ENCODE data around the gene MED31. TPM values are rescaled to one million over a fixed set of nuclear protein-coding genes. Genes with fewer than 3 reads are reported as not detected.

Gene MED31
- total RNA-seq, 1 donor from 2014 or later: 17.4 TPM

GRCh38 chr17:6670999-6671398 is 19.6 kb upstream of the MED31 start:
- no peak overlapping the region for H3K4me3 ChIP-seq
- peaks cover 8% of the 10 kb centered on the region for H3K27me3 ChIP-seq (ENCODE audit: low read depth)
- DNase-seq (no peak), ATAC-seq (no peak)
- H3K4me1 ChIP-seq: no peaks in the 10 kb centered on the region
- no peaks in the 10 kb centered on the region for H3K9me3 ChIP-seq
- intact Hi-C loops (cut with DNase I): no loop called here
- TF ChIP-seq, protein P1, sequence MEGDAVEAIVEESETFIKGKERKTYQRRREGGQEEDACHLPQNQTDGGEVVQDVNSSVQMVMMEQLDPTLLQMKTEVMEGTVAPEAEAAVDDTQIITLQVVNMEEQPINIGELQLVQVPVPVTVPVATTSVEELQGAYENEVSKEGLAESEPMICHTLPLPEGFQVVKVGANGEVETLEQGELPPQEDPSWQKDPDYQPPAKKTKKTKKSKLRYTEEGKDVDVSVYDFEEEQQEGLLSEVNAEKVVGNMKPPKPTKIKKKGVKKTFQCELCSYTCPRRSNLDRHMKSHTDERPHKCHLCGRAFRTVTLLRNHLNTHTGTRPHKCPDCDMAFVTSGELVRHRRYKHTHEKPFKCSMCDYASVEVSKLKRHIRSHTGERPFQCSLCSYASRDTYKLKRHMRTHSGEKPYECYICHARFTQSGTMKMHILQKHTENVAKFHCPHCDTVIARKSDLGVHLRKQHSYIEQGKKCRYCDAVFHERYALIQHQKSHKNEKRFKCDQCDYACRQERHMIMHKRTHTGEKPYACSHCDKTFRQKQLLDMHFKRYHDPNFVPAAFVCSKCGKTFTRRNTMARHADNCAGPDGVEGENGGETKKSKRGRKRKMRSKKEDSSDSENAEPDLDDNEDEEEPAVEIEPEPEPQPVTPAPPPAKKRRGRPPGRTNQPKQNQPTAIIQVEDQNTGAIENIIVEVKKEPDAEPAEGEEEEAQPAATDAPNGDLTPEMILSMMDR (IDR thresholded peaks at IDR 0.05): no peak
- no peaks in the 10 kb centered on the region for H3K36me3 ChIP-seq
- H3K27ac ChIP-seq: no peak overlapping the region

DNA sequence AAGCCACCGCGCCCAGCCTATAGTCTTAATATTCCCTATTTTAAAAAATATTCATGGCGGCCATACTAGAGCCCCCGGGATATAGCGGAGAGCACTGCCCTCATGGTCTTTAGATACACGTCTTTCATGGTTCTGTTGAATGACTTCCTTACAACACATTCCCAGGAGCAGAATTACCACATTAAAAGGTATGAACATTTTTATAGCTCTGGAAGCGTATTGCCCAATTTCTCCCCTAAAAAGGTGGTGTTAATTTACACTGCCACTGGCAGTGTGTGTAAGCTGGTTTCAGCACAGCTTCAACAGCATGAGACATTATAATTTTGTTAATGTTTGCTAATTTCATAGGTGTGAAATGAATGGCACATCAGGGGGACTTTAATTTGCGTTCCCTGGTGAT is 19.2 kb upstream of the MED31 start:
- TF ChIP-seq, protein P1 (IDR thresholded peaks at IDR 0.05): no peak
- DNase-seq (no peak), ATAC-seq (no peak)
- H3K9me3 ChIP-seq: no peaks in the 10 kb centered on the region
- no peaks in the 10 kb centered on the region for H3K36me3 ChIP-seq
- H3K4me3 ChIP-seq: no peak overlapping the region
- no peaks in the 10 kb centered on the region for H3K4me1 ChIP-seq
- H3K27ac ChIP-seq: no peak overlapping the region
- peaks cover 8% of the 10 kb centered on the region for H3K27me3 ChIP-seq (ENCODE audit: low read depth)
- intact Hi-C loops (cut with DNase I): no loop called here

DNA sequence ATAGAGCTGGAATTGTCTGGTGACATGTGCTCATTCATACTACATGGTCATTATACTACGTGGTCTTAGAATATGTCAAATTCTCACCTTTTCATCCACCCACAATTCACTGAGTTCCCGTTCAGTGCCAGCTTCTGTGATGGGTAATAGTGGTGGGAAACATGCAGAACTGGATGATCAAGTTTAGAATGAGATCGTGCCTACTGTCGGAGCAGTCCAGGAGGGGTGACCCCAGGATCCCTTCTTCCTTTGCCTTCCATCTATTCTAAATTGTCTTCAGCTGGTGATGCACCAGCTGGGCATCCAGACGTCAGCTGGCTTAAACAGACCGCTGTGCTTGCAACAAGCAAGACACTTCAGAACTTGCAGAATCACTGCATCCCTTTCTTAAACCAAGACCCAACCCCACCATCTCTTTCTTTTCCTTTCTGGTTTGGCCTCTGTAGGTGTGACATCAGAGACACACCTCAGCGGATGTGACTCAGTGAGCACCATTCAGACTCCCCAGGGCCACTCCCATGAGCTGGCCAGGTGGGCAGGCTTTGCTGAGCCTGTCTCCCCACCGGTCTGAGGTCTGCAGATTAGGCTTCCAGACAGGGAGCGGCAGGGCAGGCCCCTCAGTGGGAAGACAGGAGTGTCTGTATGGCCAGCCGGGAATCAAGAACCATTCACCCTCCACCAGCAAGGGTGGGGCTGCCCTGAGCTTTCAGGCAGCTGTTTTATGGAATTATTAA is 18.2 kb upstream of the MED31 start:
- ATAC-seq (no peak), DNase-seq (no peak)
- H3K27me3 ChIP-seq (ENCODE audit: low read depth): peaks cover 8% of the 10 kb centered on the region
- H3K9me3 ChIP-seq: no peaks in the 10 kb centered on the region
- H3K36me3 ChIP-seq: no peaks in the 10 kb centered on the region
- TF ChIP-seq, protein P1 (IDR thresholded peaks at IDR 0.05): no peak
- intact Hi-C loops (cut with DNase I): no loop called here
- H3K4me3 ChIP-seq: no peak overlapping the region
- no peaks in the 10 kb centered on the region for H3K4me1 ChIP-seq
- no peak overlapping the region for H3K27ac ChIP-seq

DNA sequence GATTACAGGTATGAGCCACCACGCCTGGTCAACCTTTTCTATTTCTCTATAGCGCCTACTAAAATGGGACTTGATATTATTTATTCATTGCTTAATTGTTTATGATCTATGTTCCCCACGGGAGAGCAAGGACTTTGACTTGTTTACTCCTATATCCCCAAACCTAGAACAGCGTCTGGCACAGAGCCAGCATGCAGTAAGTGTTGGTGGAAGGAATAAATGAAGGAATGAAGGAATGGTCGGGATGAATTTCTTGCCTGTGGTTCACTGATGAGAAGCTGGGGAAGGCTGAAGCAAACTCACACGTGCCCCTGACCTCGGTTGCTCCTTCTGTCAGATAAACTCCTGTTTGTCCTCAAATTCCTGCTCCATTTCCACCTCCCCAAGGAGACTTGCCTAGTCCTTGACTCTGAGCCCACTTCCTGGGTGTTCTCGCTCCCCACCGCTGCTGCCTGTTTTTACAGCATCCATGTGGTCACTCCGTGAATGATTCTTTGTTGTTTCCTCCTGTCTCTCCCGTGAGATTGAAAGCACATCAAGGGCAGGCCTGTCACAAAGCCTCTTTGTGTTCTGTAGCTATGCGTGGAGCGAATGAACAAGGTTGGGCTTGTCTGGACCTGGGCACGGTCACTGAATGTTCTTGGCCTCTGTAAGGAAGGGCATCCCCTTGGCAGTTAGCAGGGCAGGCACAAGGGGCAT is 17.5 kb upstream of the MED31 start:
- Histone ChIP-seq H3K27me3 (ENCODE audit: low read depth) (peaks cover 8% of the 10 kb centered on the region), H3K4me1 (no peaks in the 10 kb centered on the region), H3K4me3 (no peak overlapping the region), H3K36me3 (no peaks in the 10 kb centered on the region), H3K9me3 (no peaks in the 10 kb centered on the region), H3K27ac (no peak overlapping the region)
- ATAC-seq: no peak
- DNase-seq: no peak
- intact Hi-C loops (cut with DNase I): no loop called here
- TF ChIP-seq, protein P1 (IDR thresholded peaks at IDR 0.05): no peak

DNA sequence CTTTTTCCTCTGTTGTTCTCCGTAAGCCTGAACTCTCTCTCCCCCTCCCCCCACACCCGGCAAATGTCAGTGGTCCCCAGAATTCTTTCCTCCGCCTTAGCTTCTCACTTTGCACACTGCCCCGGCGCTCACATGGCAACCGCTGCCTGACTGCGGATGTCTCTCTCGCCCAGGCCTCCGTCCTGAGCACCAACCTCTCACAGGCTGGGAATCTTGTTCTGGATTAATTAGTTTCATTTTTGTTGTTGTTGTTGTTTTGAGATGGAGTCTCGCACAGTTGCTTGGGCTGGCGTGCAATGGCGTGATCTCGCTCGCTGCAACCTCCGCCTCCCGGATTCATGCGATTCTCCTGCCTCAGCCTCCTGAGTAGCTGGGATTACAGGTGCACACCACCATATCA is 16.8 kb upstream of the MED31 start:
- DNase-seq: no peak
- H3K36me3 ChIP-seq: no peaks in the 10 kb centered on the region
- no peaks in the 10 kb centered on the region for H3K4me1 ChIP-seq
- no peak for ATAC-seq
- no peak overlapping the region for H3K4me3 ChIP-seq
- intact Hi-C loops (cut with DNase I): no loop called here
- H3K27ac ChIP-seq: no peak overlapping the region
- H3K9me3 ChIP-seq: no peaks in the 10 kb centered on the region
- TF ChIP-seq, protein P1 (IDR thresholded peaks at IDR 0.05): no peak
- H3K27me3 ChIP-seq (ENCODE audit: low read depth): peaks cover 8% of the 10 kb centered on the region
